Gastroesophageal sphincter (tissue), 3 donors: ENCODE results near the gene DPYSL4.

Source experiments
- EP300 ChIP-seq: sonication (generic); formaldehyde crosslinking; IDR thresholded peaks from one replicate; pipeline ENCODE4 v1.6.1; 2017; ENCODE audit warnings: antibody characterized with exemption, mild to moderate bottlenecking
- POLR2A ChIP-seq, 2 donors: fragments of 450-650 bp; IDR thresholded peaks; one replicate each; pipeline ENCODE4 v1.6.1; 2017; ENCODE audit warnings: antibody characterized with exemption in 2 of 2, mild to moderate bottlenecking in 2 of 2, moderate library complexity in 1 of 2
- POLR2AphosphoS5 ChIP-seq: sonication (generic); formaldehyde crosslinking; IDR thresholded peaks from one replicate; pipeline ENCODE4 v1.6.1; 2017; ENCODE audit warnings: antibody characterized with exemption
- TF ChIP-seq, protein P1 (sequence below), 4 experiments: fragments of 200-600 bp in 2 of 4; fragments of 450-650 bp in 2 of 4; sonication (generic) in 1 of 4; IDR thresholded peaks; one replicate each; pipeline ENCODE4 v1.5.1; 2017 to 2019; ENCODE audit warnings: antibody characterized with exemption in 4 of 4, mild to moderate bottlenecking in 2 of 4, moderate library complexity in 2 of 4

DNA sequence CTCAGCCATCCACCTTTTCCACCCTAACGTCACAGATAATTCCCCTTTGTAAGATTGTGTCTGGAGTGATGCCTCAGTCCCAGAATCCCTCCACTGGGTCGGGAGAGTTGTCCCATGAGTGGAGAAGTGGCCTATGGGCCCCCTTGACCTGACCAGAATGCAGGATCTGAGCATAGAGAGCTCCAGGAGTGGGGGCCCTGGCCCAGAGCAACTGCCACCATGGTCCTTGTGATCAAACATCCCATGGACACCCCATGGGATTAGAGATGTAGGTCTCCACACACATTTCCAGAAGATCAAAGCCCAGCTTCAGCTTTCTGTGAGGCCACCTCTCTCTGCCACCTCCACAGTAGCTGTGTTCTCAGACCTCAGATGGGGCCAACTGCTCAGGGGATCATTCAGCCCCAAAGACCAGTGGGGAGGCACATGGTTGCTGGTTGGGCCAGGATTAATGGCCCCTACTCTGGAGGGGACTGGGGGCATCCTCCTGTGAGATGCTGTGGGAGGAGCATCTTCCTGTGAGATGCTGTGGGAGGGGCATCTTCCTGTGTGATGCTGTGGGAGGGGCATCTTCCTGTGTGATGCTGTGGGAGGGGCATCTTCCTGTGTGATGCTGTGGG lies 28.5 kb upstream of the DPYSL4 start:
- TF ChIP-seq, protein P1, sequence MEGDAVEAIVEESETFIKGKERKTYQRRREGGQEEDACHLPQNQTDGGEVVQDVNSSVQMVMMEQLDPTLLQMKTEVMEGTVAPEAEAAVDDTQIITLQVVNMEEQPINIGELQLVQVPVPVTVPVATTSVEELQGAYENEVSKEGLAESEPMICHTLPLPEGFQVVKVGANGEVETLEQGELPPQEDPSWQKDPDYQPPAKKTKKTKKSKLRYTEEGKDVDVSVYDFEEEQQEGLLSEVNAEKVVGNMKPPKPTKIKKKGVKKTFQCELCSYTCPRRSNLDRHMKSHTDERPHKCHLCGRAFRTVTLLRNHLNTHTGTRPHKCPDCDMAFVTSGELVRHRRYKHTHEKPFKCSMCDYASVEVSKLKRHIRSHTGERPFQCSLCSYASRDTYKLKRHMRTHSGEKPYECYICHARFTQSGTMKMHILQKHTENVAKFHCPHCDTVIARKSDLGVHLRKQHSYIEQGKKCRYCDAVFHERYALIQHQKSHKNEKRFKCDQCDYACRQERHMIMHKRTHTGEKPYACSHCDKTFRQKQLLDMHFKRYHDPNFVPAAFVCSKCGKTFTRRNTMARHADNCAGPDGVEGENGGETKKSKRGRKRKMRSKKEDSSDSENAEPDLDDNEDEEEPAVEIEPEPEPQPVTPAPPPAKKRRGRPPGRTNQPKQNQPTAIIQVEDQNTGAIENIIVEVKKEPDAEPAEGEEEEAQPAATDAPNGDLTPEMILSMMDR (IDR thresholded peaks at IDR 0.05) = no peak
- TF ChIP-seq POLR2A (IDR thresholded peaks at IDR 0.05) (no peak), POLR2AphosphoS5 (no peak), EP300 (no peak)
